Progenitor cell of endocrine pancreas (in vitro differentiated cells): ENCODE results near the gene AP3D1. TPM values are rescaled to one million over a fixed set of nuclear protein-coding genes. Genes with fewer than 3 reads are reported as not detected.

ENCODE experiments used
- DNase-seq: peaks from one replicate; pipeline ENCODE4 v3.0.0; 2021; ENCODE audit warnings: low spot score; ENCODE audit not compliant: unreplicated experiment
- H3K27ac Mint-ChIP-seq: 2 replicates; pipeline ENCODE4 v1.8.0; 2021; ENCODE audit warnings: mild to moderate bottlenecking, moderate library complexity, mixed read lengths
- H3K27me3 Mint-ChIP-seq: 2 replicates; pipeline ENCODE4 v1.8.0; 2021; ENCODE audit warnings: mixed read lengths
- H3K36me3 Mint-ChIP-seq: 2 replicates; pipeline ENCODE4 v1.8.0; 2022; ENCODE audit warnings: mixed read lengths; ENCODE audit not compliant: insufficient read depth
- H3K4me1 Mint-ChIP-seq: 2 replicates; pipeline ENCODE4 v1.8.0; 2021; ENCODE audit warnings: low read depth, mixed read lengths
- H3K4me3 Mint-ChIP-seq: 2 replicates; pipeline ENCODE4 v1.8.0; 2021; ENCODE audit warnings: low read depth, mild to moderate bottlenecking, moderate library complexity, mixed read lengths
- H3K9me3 Mint-ChIP-seq: 2 replicates; pipeline ENCODE4 v1.8.0; 2021; ENCODE audit warnings: low read depth, mixed read lengths
- CTCF ChIP-seq: fragments of 200-600 bp; sonication (generic); IDR thresholded peaks from one replicate; pipeline ENCODE4 v1.5.0; 2021; ENCODE audit warnings: antibody characterized with exemption, mild to moderate bottlenecking; ENCODE audit not compliant: unreplicated experiment
- total RNA-seq: library from RNA; stranded (reverse); gene quantifications from 2 replicates; pipeline ENCODE4 v1.2.1, GENCODE V29; 2021

AP3D1 gene
- total RNA-seq, 1 donor from 2014 or later: 131 TPM

- H3K4me1 Mint-ChIP-seq: peaks cover 2% of the 10 kb centered on the region
- no peak overlapping the region for H3K27ac Mint-ChIP-seq
- H3K9me3 Mint-ChIP-seq: peaks cover 1% of the 10 kb centered on the region
- no peak for DNase-seq
- peaks cover 29% of the 10 kb centered on the region for H3K36me3 Mint-ChIP-seq
- TF ChIP-seq CTCF: no peak
- no peaks in the 10 kb centered on the region for H3K27me3 Mint-ChIP-seq
- H3K4me3 Mint-ChIP-seq: no peak overlapping the region
These were observed 49.7 kb downstream of the AP3D1 start for GRCh38 chr19:2101417-2102335.

GRCh38 chr19:2100719-2101061 lies 50.7 kb downstream of the AP3D1 start:
- no peak overlapping the region for H3K27ac Mint-ChIP-seq
- H3K27me3 Mint-ChIP-seq: no peaks in the 10 kb centered on the region
- no peaks in the 10 kb centered on the region for H3K9me3 Mint-ChIP-seq
- no peak for DNase-seq
- H3K4me3 Mint-ChIP-seq: no peak overlapping the region
- TF ChIP-seq CTCF: no peak
- H3K4me1 Mint-ChIP-seq: peaks cover 4% of the 10 kb centered on the region
- peaks cover 19% of the 10 kb centered on the region for H3K36me3 Mint-ChIP-seq

- Mint-ChIP-seq H3K27me3 (no peaks in the 10 kb centered on the region), H3K9me3 (no peaks in the 10 kb centered on the region), H3K4me3 (no peak overlapping the region), H3K4me1 (peaks cover 6% of the 10 kb centered on the region), H3K27ac (no peak overlapping the region), H3K36me3 (peaks cover 13% of the 10 kb centered on the region)
- no peak for DNase-seq
- TF ChIP-seq CTCF: no peak
These were observed 51.2 kb downstream of the AP3D1 start for GRCh38 chr19:2099937-2100718.

GRCh38 chr19:2099054-2099501 lies 52.3 kb downstream of the AP3D1 start:
- Mint-ChIP-seq H3K36me3 (peaks cover 9% of the 10 kb centered on the region), H3K27ac (no peak overlapping the region), H3K4me3 (no peak overlapping the region), H3K9me3 (no peaks in the 10 kb centered on the region), H3K4me1 (peaks cover 10% of the 10 kb centered on the region), H3K27me3 (no peaks in the 10 kb centered on the region)
- no peak for DNase-seq
- no peak for TF ChIP-seq CTCF

GRCh38 chr19:2097886-2098327 lies 53.5 kb downstream of the AP3D1 start:
- H3K4me3 Mint-ChIP-seq: no peak overlapping the region
- H3K4me1 Mint-ChIP-seq: peaks cover 10% of the 10 kb centered on the region
- H3K27me3 Mint-ChIP-seq: no peaks in the 10 kb centered on the region
- H3K27ac Mint-ChIP-seq: no peak overlapping the region
- no peaks in the 10 kb centered on the region for H3K9me3 Mint-ChIP-seq
- peaks cover 4% of the 10 kb centered on the region for H3K36me3 Mint-ChIP-seq
- no peak for DNase-seq
- TF ChIP-seq CTCF: no peak
